ENCODE data around the gene SPO11.

- TF ChIP-seq STAT1 (IDR thresholded peaks at IDR 0.05; ENCODE audit: unreplicated experiment) (no peak), EZH2phosphoT487 (IDR thresholded peaks at IDR 0.05; ENCODE audit: unreplicated experiment) (no peak), ZNF114 (CRISPR knock-in tag; IDR thresholded peaks at IDR 0.05) (no peak)
These were observed 2.7 kb upstream of the SPO11 start for GRCh38 chr20:57326667-57327455.

Measured in GM23338 (cell line).